B cell (primary cell): ENCODE measurements around the gene TEX14. TPM values are rescaled to one million over a fixed set of nuclear protein-coding genes. Genes with fewer than 3 reads are reported as not detected.

Experiments
- ATAC-seq: fragments of 200-7000 bp; cut with Tn5 transposase; one replicate; pipeline ENCODE4 v1.10.0; 2021; ENCODE audit warnings: low read depth, mild to moderate bottlenecking, moderate number of reproducible peaks, moderate library complexity
- CTCF ChIA-PET: fragments of 350-600 bp; sonication (Branson Sonifier 250); formaldehyde crosslinking; loops from one replicate; lab custom pipeline; 2021; ENCODE audit warnings: antibody characterized with exemption, inconsistent platforms; lab: Charles Lee
- POLR2A ChIA-PET: fragments of 350-600 bp; sonication (Branson Sonifier 250); formaldehyde crosslinking; loops from one replicate; lab custom pipeline; 2021; ENCODE audit warnings: antibody characterized with exemption; lab: Charles Lee
- DNase-seq: peaks from one replicate; pipeline ENCODE4 v3.0.0; 2013
- H2AFZ ChIP-seq: 2 replicates; pipeline ENCODE4 v1.6.1; 2012; ENCODE audit warnings: mild to moderate bottlenecking, low read depth, low read length; ENCODE audit not compliant: insufficient read depth, poor library complexity, severe bottlenecking
- H3K27ac ChIP-seq, 2 donors: 1 replicate in 1 of 2; 2 replicates in 1 of 2; pipeline ENCODE4 v1.5.1; 2012 to 2013; ENCODE audit warnings: low read length in 2 of 2, mild to moderate bottlenecking in 2 of 2, moderate library complexity in 1 of 2
- H3K27me3 ChIP-seq, 4 experiments: fragments of 200-600 bp in 1 of 4; sonication (generic) in 1 of 4; replicated peaks in 1 of 4; 1 replicate in 2 of 4; 2 replicates in 2 of 4; pipeline versions ENCODE4 v1.6.1 to v1.7.0; 2013 to 2016; ENCODE audit warnings: low read length in 3 of 4, mild to moderate bottlenecking in 2 of 4, mixed read lengths in 1 of 4, moderate library complexity in 1 of 4; ENCODE audit not compliant: insufficient read depth in 4 of 4, control insufficient read depth in 3 of 4; ENCODE audit errors: control extremely low read depth in 1 of 4
- H3K36me3 ChIP-seq, 2 experiments: replicated peaks in 1 of 2; 1 replicate in 1 of 2; 2 replicates in 1 of 2; pipeline versions ENCODE4 v1.6.1 to v1.7.1; 2013; ENCODE audit warnings: low read length in 1 of 2; ENCODE audit not compliant: insufficient read depth in 2 of 2, control insufficient read depth in 1 of 2; ENCODE audit errors: control extremely low read depth in 1 of 2, extremely low read depth in 1 of 2
- H3K4me1 ChIP-seq, 2 donors: fragments of 200-600 bp in 1 of 2; sonication (generic) in 1 of 2; 1 replicate in 1 of 2; 2 replicates in 1 of 2; pipeline versions ENCODE4 v1.5.1 to v1.6.1; 2013 to 2017; ENCODE audit warnings: low read length in 2 of 2; ENCODE audit not compliant: control insufficient read depth in 2 of 2, insufficient read depth in 2 of 2
- H3K4me2 ChIP-seq: replicated peaks from 2 replicates; pipeline ENCODE3; 2012; ENCODE audit warnings: mild to moderate bottlenecking, low read depth, low read length; ENCODE audit not compliant: poor library complexity, severe bottlenecking
- H3K4me3 ChIP-seq, 5 experiments: fragments of 200-600 bp in 1 of 5; sonication (generic) in 1 of 5; 1 replicate in 3 of 5; 2 replicates in 2 of 5; pipeline versions ENCODE4 v1.5.1 to v1.7.0; 2011 to 2016; ENCODE audit warnings: low read length in 4 of 5, mild to moderate bottlenecking in 4 of 5, low read depth in 2 of 5, control low read depth in 1 of 5, moderate library complexity in 1 of 5; ENCODE audit not compliant: insufficient read depth in 1 of 5; ENCODE audit errors: control extremely low read depth in 1 of 5, extremely low read depth in 1 of 5
- H3K79me2 ChIP-seq: fragments of 200-600 bp; sonication (generic); one replicate; pipeline ENCODE4 v1.6.0; 2016; ENCODE audit warnings: low read length; ENCODE audit not compliant: control insufficient read depth, insufficient read depth
- H3K9ac ChIP-seq: fragments of 200-600 bp; sonication (generic); 2 replicates; pipeline ENCODE4 v1.6.1; 2017; ENCODE audit warnings: mild to moderate bottlenecking, low read length, moderate library complexity
- H3K9me3 ChIP-seq, 3 donors: one replicate each; pipeline versions ENCODE4 v1.6.1 to v1.7.1; 2013; ENCODE audit warnings: low read length in 2 of 3; ENCODE audit not compliant: control insufficient read depth in 2 of 3, insufficient read depth in 1 of 3; ENCODE audit errors: control extremely low read depth in 1 of 3
- H4K20me1 ChIP-seq: 2 replicates; pipeline ENCODE4 v1.6.0; 2012; ENCODE audit warnings: mild to moderate bottlenecking, low read length; ENCODE audit not compliant: insufficient read depth, control insufficient read depth, poor library complexity, severe bottlenecking
- H3K27ac Mint-ChIP-seq: one replicate; pipeline ENCODE4 v1.8.0; 2021; ENCODE audit warnings: mixed read lengths
- H3K27me3 Mint-ChIP-seq: one replicate; pipeline ENCODE4 v1.8.0; 2021; ENCODE audit warnings: mixed read lengths
- H3K4me1 Mint-ChIP-seq: one replicate; pipeline ENCODE4 v1.8.0; 2021; ENCODE audit warnings: mixed read lengths
- H3K4me3 Mint-ChIP-seq: one replicate; pipeline ENCODE4 v1.8.0; 2021; ENCODE audit warnings: mixed read lengths
- H3K9me3 Mint-ChIP-seq: one replicate; pipeline ENCODE4 v1.8.0; 2022; ENCODE audit warnings: mixed read lengths; ENCODE audit not compliant: insufficient read depth
- CTCF ChIP-seq: fragments of 200-600 bp; IDR thresholded peaks from one replicate; pipeline ENCODE4 v1.8.0; 2022; ENCODE audit warnings: antibody characterized with exemption, mild to moderate bottlenecking
- EZH2 ChIP-seq: IDR thresholded peaks from 2 replicates; pipeline ENCODE4 v1.6.1; 2012; ENCODE audit warnings: borderline replicate concordance, low read depth, mild to moderate bottlenecking, moderate library complexity, low read length; ENCODE audit not compliant: insufficient read depth, poor library complexity, severe bottlenecking
- WGBS: methylation state at CpG from one replicate; pipeline ENCODE4 v1.1.5; 2013; ENCODE audit warnings: missing lambda C conversion rate; ENCODE audit not compliant: insufficient coverage; 5-methylcytosine and 5-hydroxymethylcytosine counted together
- intact Hi-C: fragments of 100-400 bp; cut with micrococcal nuclease; formaldehyde crosslinking; loops from one replicate; pipeline ENCODE4 v1.10.0; 2022
- polyA plus RNA-seq: library from polyadenylated mRNA; depleted of rRNA; stranded (reverse); fragments of >200 nt; gene quantifications from 2 replicates; pipeline ENCODE4 v1.2.3, GENCODE V29; 2012
- total RNA-seq, 2 donors: library from RNA; stranded (reverse); fragments of 120-200 nt in 1 of 2; gene quantifications; 1 replicate in 1 of 2; 2 replicates in 1 of 2; pipeline versions ENCODE4 v1.2.3 to v1.2.4, GENCODE V29; 2013 to 2022

Gene TEX14
- total and polyA plus RNA-seq, 2 donors (not counting 1 experiment from before 2014, with no cell fraction given) = 0.10 to 0.20 TPM

- H3K9me3 Mint-ChIP-seq = no peaks in the 10 kb centered on the region
- no peak overlapping the region for H3K4me3 Mint-ChIP-seq
- Histone ChIP-seq H2AFZ (no peak overlapping the region), H3K36me3 (no peaks in the 10 kb centered on the region), H3K9me3 (no peaks in the 10 kb centered on the region), H4K20me1 (no peaks in the 10 kb centered on the region), H3K4me2 (no peak overlapping the region), H3K27me3 (no peaks in the 10 kb centered on the region), H3K79me2 (no peaks in the 10 kb centered on the region), H3K4me3 (no peak overlapping the region), H3K27ac (no peak overlapping the region), H3K9ac (no peak overlapping the region), H3K4me1 (no peaks in the 10 kb centered on the region)
- 81% methylated on average over 3 of the region's 5 CpGs for WGBS
- intact Hi-C loops = no loop called here
- no peak overlapping the region for H3K27ac Mint-ChIP-seq
- ChIA-PET POLR2A (no interaction called here), CTCF (interaction anchor here (1.1 to 1.2 kb wide), 2 partner anchors 77 to 410 kb away, joined by 3 to 5 read pairs; no protein-coding TSS in a partner anchor)
- H3K27me3 Mint-ChIP-seq = no peaks in the 10 kb centered on the region
- no peaks in the 10 kb centered on the region for H3K4me1 Mint-ChIP-seq
- ATAC-seq (no peak), DNase-seq (no peak)
- no peak for TF ChIP-seq CTCF
- no peak for TF ChIP-seq EZH2
Observed at GRCh38 chr17:58595194-58595792, 96.6 kb downstream of the TEX14 start.

- ChIA-PET POLR2A (no interaction called here), CTCF (no interaction called here)
- no peak for TF ChIP-seq CTCF
- TF ChIP-seq EZH2 = no peak
- H3K9ac ChIP-seq = no peak overlapping the region
- H3K27me3 ChIP-seq = no peaks in the 10 kb centered on the region
- no peak overlapping the region for H3K27ac ChIP-seq
- intact Hi-C loops = no loop called here
- no peak overlapping the region for H2AFZ ChIP-seq
- no peaks in the 10 kb centered on the region for H4K20me1 ChIP-seq
- H3K4me2 ChIP-seq = no peak overlapping the region
- no peak for DNase-seq
- WGBS = 93% methylated on average over 1 of the region's 1 CpG
- Mint-ChIP-seq H3K27ac (no peak overlapping the region), H3K4me3 (no peak overlapping the region), H3K9me3 (no peaks in the 10 kb centered on the region), H3K27me3 (no peaks in the 10 kb centered on the region), H3K4me1 (no peaks in the 10 kb centered on the region)
- H3K4me3 ChIP-seq = no peak overlapping the region
- no peak for ATAC-seq
- H3K4me1 ChIP-seq = no peaks in the 10 kb centered on the region
- no peaks in the 10 kb centered on the region for H3K36me3 ChIP-seq
- H3K9me3 ChIP-seq = no peaks in the 10 kb centered on the region
- H3K79me2 ChIP-seq = no peaks in the 10 kb centered on the region
Observed at GRCh38 chr17:58593123-58593522, 98.7 kb downstream of the TEX14 start.
